Stimulated activated naive CD4-positive, alpha-beta T cell treated with Interleukin-2 at 50 U/mL for 16 hours (primary cell): ENCODE data around the gene RPTOR.
A peak's percentile ranks its signal among the peaks of the same experiment; 100 is the strongest.

ENCODE experiments used
- DNase-seq: peaks from one replicate; lab custom pipeline; 2025; lab: John Stamatoyannopoulos, UW

Gene RPTOR

GRCh38 chr17:80882323-80882722 lies 337.7 kb downstream of the RPTOR start:
- no peak for DNase-seq

- DNase-seq: no peak
Measured at GRCh38 chr17:80882926-80883685, 338.5 kb downstream of the RPTOR start.

GRCh38 chr17:80883831-80884735 lies 339.4 kb downstream of the RPTOR start:
- DNase-seq: no peak

- no peak for DNase-seq
Measured at GRCh38 chr17:80884811-80885210, 340.2 kb downstream of the RPTOR start.

GRCh38 chr17:80885947-80886582 lies 341.4 kb downstream of the RPTOR start:
- DNase-seq: no peak

- no peak for DNase-seq
Measured at GRCh38 chr17:80886641-80887573, 342.3 kb downstream of the RPTOR start.

- DNase-seq: no peak
Measured at GRCh38 chr17:80887639-80888175, 343.1 kb downstream of the RPTOR start.

- no peak for DNase-seq
Measured at GRCh38 chr17:80888276-80889160, 343.9 kb downstream of the RPTOR start.

- peak; percentile 42 for DNase-seq
Measured at GRCh38 chr17:80889231-80890195, 344.9 kb downstream of the RPTOR start.

GRCh38 chr17:80890196-80890920 lies 345.7 kb downstream of the RPTOR start:
- DNase-seq: peak; percentile 63

GRCh38 chr17:80890921-80891396 lies 346.3 kb downstream of the RPTOR start:
- no peak for DNase-seq

- DNase-seq: peak; percentile 85
Measured at GRCh38 chr17:80891397-80892018, 346.9 kb downstream of the RPTOR start.

- DNase-seq: peak; percentile 95
Measured at GRCh38 chr17:80892019-80892855, 347.6 kb downstream of the RPTOR start.

GRCh38 chr17:80892900-80893603 lies 348.4 kb downstream of the RPTOR start:
- DNase-seq: peak; percentile 75

GRCh38 chr17:80893604-80894438 lies 349.2 kb downstream of the RPTOR start:
- no peak for DNase-seq
